Hepatocyte (in vitro differentiated cells): ENCODE measurements around the gene SYTL5.

ENCODE experiments used
- CTCF ChIP-seq: fragments of 200-600 bp; sonication (generic); IDR thresholded peaks from 2 replicates; pipeline ENCODE4 v1.5.1; 2016; ENCODE audit warnings: antibody characterized with exemption, mild to moderate bottlenecking; ENCODE audit not compliant: poor library complexity
- EZH2 ChIP-seq: fragments of 200-600 bp; sonication (generic); IDR thresholded peaks from 2 replicates; pipeline ENCODE4 v1.6.1; 2016; ENCODE audit warnings: antibody characterized with exemption, mild to moderate bottlenecking, borderline replicate concordance

- TF ChIP-seq CTCF (no peak), EZH2 (no peak)
Observed at GRCh38 chrX:38061335-38061734, 55.0 kb downstream of the SYTL5 start.
